GM12878 (cell line): ENCODE data around the gene DPP9. TPM values are rescaled to one million over a fixed set of nuclear protein-coding genes. Genes with fewer than 3 reads are reported as not detected.
"Not testable (repeated sequence)": the region's sequence is repeated elsewhere in the genome, so short reads cannot be mapped to it uniquely, and the experiment has no call there.

Source experiments
- ATAC-seq: fragments of 200-7000 bp; cut with Tn5 transposase; 3 replicates; pipeline ENCODE4 v1.9.1; 2020; ENCODE audit warnings: mild to moderate bottlenecking, moderate library complexity
- BruUV-seq: library from RNA; stranded (reverse); fragments of 400-500 nt; replicated peaks from 2 replicates; lab custom pipeline; 2021; lab: Mats Ljungman, UMichigan
- CTCF ChIA-PET: fragments of 300-600 bp; sonication (Branson Sonifier 250); formaldehyde crosslinking; extraction: SDS; loops from one replicate; lab custom pipeline; 2021; ENCODE audit warnings: inconsistent platforms; lab: Yijun Ruan, JAX
- POLR2A ChIA-PET: fragments of 350-600 bp; formaldehyde crosslinking; extraction: SDS; loops from one replicate; lab custom pipeline; 2021; ENCODE audit warnings: inconsistent platforms; lab: Charles Lee
- RAD21 ChIA-PET: fragments of 300-600 bp; sonication (Branson Sonifier 250); formaldehyde crosslinking; loops from one replicate; lab custom pipeline; 2023; ENCODE audit warnings: antibody characterized with exemption; ENCODE audit not compliant: unreplicated experiment; lab: Charles Lee
- SMC1A ChIA-PET: fragments of 300-600 bp; sonication (Branson Sonifier 250); formaldehyde crosslinking; loops from one replicate; lab custom pipeline; 2023; ENCODE audit not compliant: unreplicated experiment, uncharacterized antibody; lab: Charles Lee
- DNase-seq: peaks from one replicate; pipeline ENCODE4 v3.0.0-alpha.2; 2011; ENCODE audit warnings: low read depth, low spot score
- FAIRE-seq: peaks from 3 replicates; lab custom pipeline; 2011; peaks lifted over from hg19 to GRCh38; lab: Jason Lieb, UNC
- H2AFZ ChIP-seq: 2 replicates; pipeline ENCODE4 v1.6.0; 2011; ENCODE audit warnings: low read depth, low read length, control low read depth; ENCODE audit not compliant: control insufficient read depth
- H3K27ac ChIP-seq: 2 replicates; pipeline ENCODE4 v1.5.1; 2011; ENCODE audit warnings: control low read depth; ENCODE audit not compliant: control insufficient read depth, insufficient read depth
- H3K27me3 ChIP-seq, 2 experiments: replicated peaks in 1 of 2; 2 replicates each; pipeline versions ENCODE4 v1.6.0 to v1.6.1; 2011; ENCODE audit warnings: low read length in 1 of 2; ENCODE audit not compliant: control insufficient read depth in 2 of 2, insufficient read depth in 2 of 2
- H3K36me3 ChIP-seq, 2 experiments: 2 replicates each; pipeline ENCODE4 v1.5.1; 2011; ENCODE audit warnings: low read length in 1 of 2; ENCODE audit not compliant: control insufficient read depth in 2 of 2, insufficient read depth in 2 of 2
- H3K4me1 ChIP-seq: 2 replicates; pipeline ENCODE4 v1.6.1; 2011; ENCODE audit warnings: mild to moderate bottlenecking, low read length, moderate library complexity, mixed read lengths; ENCODE audit not compliant: control insufficient read depth, insufficient read depth
- H3K4me2 ChIP-seq: 2 replicates; pipeline ENCODE4 v1.6.0; 2011; ENCODE audit warnings: control low read depth; ENCODE audit not compliant: control insufficient read depth, insufficient read depth
- H3K4me3 ChIP-seq: fragments of 200-600 bp; sonication (generic); 2 replicates; pipeline ENCODE4 v1.5.1; 2016
- H3K79me2 ChIP-seq: 2 replicates; pipeline ENCODE4 v1.6.0; 2011; ENCODE audit warnings: low read length; ENCODE audit not compliant: control insufficient read depth, insufficient read depth
- H3K9ac ChIP-seq: 2 replicates; pipeline ENCODE4 v1.8.0; 2011; ENCODE audit warnings: low read length, control low read depth, mixed read lengths; ENCODE audit not compliant: control insufficient read depth, insufficient read depth
- H3K9me3 ChIP-seq: replicated peaks from 3 replicates; pipeline ENCODE4 v1.5.1; 2011; ENCODE audit warnings: mild to moderate bottlenecking, low read length; ENCODE audit not compliant: control insufficient read depth, insufficient read depth
- H4K20me1 ChIP-seq: 2 replicates; pipeline ENCODE4 v1.6.0; 2011; ENCODE audit not compliant: control insufficient read depth, insufficient read depth
- KLF5 ChIP-seq: fragments of 450-650 bp; IDR thresholded peaks from 2 replicates; pipeline ENCODE4 v1.6.1; 2014; ENCODE audit warnings: mild to moderate bottlenecking; ENCODE audit not compliant: partially characterized antibody
- POLR2A ChIP-seq: IDR thresholded peaks from 2 replicates; pipeline ENCODE4 v1.6.1; 2011; ENCODE audit warnings: low read depth, mild to moderate bottlenecking, low read length
- RUNX3 ChIP-seq: IDR thresholded peaks from 2 replicates; pipeline ENCODE4 v1.6.1; 2012; ENCODE audit warnings: low read length, inconsistent platforms
- SPI1 ChIP-seq: IDR thresholded peaks from 2 replicates; pipeline ENCODE4 v1.6.1; 2011; ENCODE audit warnings: low read depth, mild to moderate bottlenecking, low read length, moderate library complexity, borderline replicate concordance; ENCODE audit not compliant: insufficient read depth
- TAF1 ChIP-seq: IDR thresholded peaks from 2 replicates; pipeline ENCODE4 v1.6.1; 2011; ENCODE audit warnings: mild to moderate bottlenecking, low read depth, low read length, borderline replicate concordance
- WGBS: methylation state at CpG from one replicate; pipeline ENCODE4 v1.1.6; 2016; ENCODE audit warnings: low lambda C conversion rate; ENCODE audit not compliant: insufficient replicate concordance, insufficient coverage; ENCODE audit errors: missing lambda C conversion rate; 5-methylcytosine and 5-hydroxymethylcytosine counted together
- in situ Hi-C: fragments of 300-500 bp; cut with MboI; formaldehyde crosslinking; loops from 9 replicates; pipeline ENCODE4 v1.14.3; 2018; ENCODE audit warnings: mixed read lengths
- intact Hi-C: fragments of 100-400 bp; cut with micrococcal nuclease; formaldehyde crosslinking; loops from one replicate; pipeline ENCODE4 v1.14.2; 2022; ENCODE audit not compliant: unreplicated experiment
- polyA plus RNA-seq, 11 experiments: library from polyadenylated mRNA; depleted of rRNA in 4 of 11; unstranded in 6 of 11; stranded (reverse) in 5 of 11; fragments of >200 nt; fragmentation: Nextera tagmentation in 4 of 11; fragmentation: Illumina TruSeq in 1 of 11; extraction: Ambion mirVana in 4 of 11; extraction: Trizol in 1 of 11; gene quantifications; 1 replicate in 1 of 11; 2 replicates in 10 of 11; pipeline versions ENCODE4 v1.2.1 to v1.2.3, GENCODE V29; 2011 to 2016; ENCODE audit warnings: inconsistent platforms in 2 of 11, missing spikeins in 2 of 11, low read depth in 1 of 11
- total RNA-seq, 4 experiments: library from RNA; depleted of rRNA in 3 of 4; stranded (reverse); fragments of >200 nt in 3 of 4; fragmentation: Illumina TruSeq in 1 of 4; extraction: Trizol in 1 of 4; gene quantifications; 2 replicates each; pipeline versions ENCODE4 v1.2.1 to v1.2.3, GENCODE V29; 2013 to 2021

DPP9 gene
- total and polyA plus RNA-seq, 10 of the 15 experiments (the other 5 are each of a cell fraction or from before 2014, with no cell fraction given) = 0.64 to 58.6 (median 27.6) TPM

- H3K9me3 ChIP-seq = no peaks in the 10 kb centered on the region
- DNase-seq (no peak), FAIRE-seq (no peak), ATAC-seq (no peak)
- H3K4me1 ChIP-seq = no peaks in the 10 kb centered on the region
- intact Hi-C loops = no loop called here
- H3K4me3 ChIP-seq = no peak overlapping the region
- SMC1A ChIA-PET = no interaction called here
- in situ Hi-C loops = no loop called here
- POLR2A ChIA-PET = no interaction called here
- RAD21 ChIA-PET = no interaction called here
- H3K4me2 ChIP-seq = no peak overlapping the region
- H3K27me3 ChIP-seq = no peaks in the 10 kb centered on the region
- H3K36me3 ChIP-seq = peaks cover 6 to 15% of the 10 kb centered on the region in 2 experiments; a peak in 3 of 4 replicates
- no TSS peak for BruUV-seq
- H4K20me1 ChIP-seq = no peaks in the 10 kb centered on the region
- no peaks in the 10 kb centered on the region for H3K79me2 ChIP-seq
- no peak overlapping the region for H3K9ac ChIP-seq
- TF ChIP-seq POLR2A = peak; percentile 10; the same call in 1 of the 2 replicates
- no peak for TF ChIP-seq KLF5
- H3K27ac ChIP-seq = no peak overlapping the region
- H2AFZ ChIP-seq = no peak overlapping the region
- WGBS = 94% methylated on average over 28 of the region's 28 CpGs
- CTCF ChIA-PET = no interaction called here
Measured at GRCh38 chr19:4684312-4685095, 39.1 kb downstream of the DPP9 start.

DNA sequence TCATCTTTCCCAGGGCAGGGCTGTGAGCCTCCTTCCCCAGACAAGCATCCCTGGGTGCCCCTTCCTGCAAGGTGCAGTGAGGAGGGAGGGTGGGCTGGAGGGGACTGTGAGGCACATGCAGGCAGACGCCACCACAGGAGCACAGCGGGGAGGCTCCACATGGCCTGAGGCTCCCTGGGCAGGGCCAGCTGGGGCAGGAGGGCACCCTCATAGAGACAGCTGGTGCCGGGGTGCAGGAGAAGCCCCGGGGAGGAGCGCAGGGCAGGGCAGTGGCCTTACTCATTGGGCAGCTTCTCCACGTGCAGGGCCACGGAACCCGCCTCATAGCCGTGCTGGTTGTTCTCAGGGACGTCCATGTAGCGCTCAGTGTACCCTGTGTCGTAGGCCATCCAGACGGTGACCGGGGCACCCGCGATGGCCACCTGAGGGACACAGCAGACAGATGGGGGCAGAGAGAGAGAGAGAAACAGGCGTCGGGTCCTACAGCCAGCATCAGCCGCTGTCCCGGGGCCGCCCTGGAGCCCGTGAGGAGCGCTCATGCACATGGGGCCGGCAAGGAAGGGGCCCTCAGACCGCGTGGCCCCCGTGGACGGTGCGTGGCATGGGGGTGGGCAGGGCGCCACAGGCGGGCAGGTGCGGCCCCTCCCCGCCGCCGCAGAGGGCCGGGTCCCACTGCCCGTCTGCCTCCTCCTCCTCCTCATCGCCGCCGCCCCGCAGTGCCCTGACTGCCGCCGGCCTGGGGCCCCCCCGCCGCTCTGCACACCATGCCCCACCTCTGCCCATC lies 41.0 kb downstream of the DPP9 start:
- no peaks in the 10 kb centered on the region for H3K27me3 ChIP-seq
- H3K4me3 ChIP-seq = no peak overlapping the region
- no peak for ATAC-seq
- RAD21 ChIA-PET = no interaction called here
- intact Hi-C loops = no loop called here
- no peak overlapping the region for H3K9ac ChIP-seq
- TF ChIP-seq RUNX3 = no peak
- no peak for TF ChIP-seq SPI1
- peak; percentile 8; the same call in 1 of the 2 replicates for TF ChIP-seq POLR2A
- TF ChIP-seq TAF1 = no peak
- FAIRE-seq = no peak
- in situ Hi-C loops = no loop called here
- WGBS = 98% methylated on average over 34 of the region's 45 CpGs
- BruUV-seq = no TSS peak
- no peak overlapping the region for H2AFZ ChIP-seq
- H3K4me1 ChIP-seq = no peaks in the 10 kb centered on the region
- POLR2A ChIA-PET = no interaction called here
- SMC1A ChIA-PET = no interaction called here
- CTCF ChIA-PET = no interaction called here
- no peak for DNase-seq
- no peaks in the 10 kb centered on the region for H3K79me2 ChIP-seq
- peaks cover 2 to 6% of the 10 kb centered on the region in 2 experiments; a peak in 3 of 4 replicates for H3K36me3 ChIP-seq
- no peaks in the 10 kb centered on the region for H4K20me1 ChIP-seq
- H3K9me3 ChIP-seq = no peaks in the 10 kb centered on the region
- no peak overlapping the region for H3K27ac ChIP-seq
- no peak overlapping the region for H3K4me2 ChIP-seq

- intact Hi-C loops, H3K4me3 ChIP-seq, H3K9me3 ChIP-seq, SMC1A ChIA-PET, FAIRE-seq, H3K9ac ChIP-seq, H3K27ac ChIP-seq, CTCF ChIA-PET, H3K27me3 ChIP-seq, DNase-seq, ATAC-seq, H3K4me2 ChIP-seq, H4K20me1 ChIP-seq, BruUV-seq, in situ Hi-C loops, H3K4me1 ChIP-seq, H3K79me2 ChIP-seq, H2AFZ ChIP-seq: not testable (repeated sequence)
- ChIA-PET RAD21 (interaction anchor here (0.6 kb wide), 1 partner anchor 359 kb away, joined by 3 read pairs; no protein-coding TSS in a partner anchor), POLR2A (interaction anchor here (0.6 to 0.7 kb wide), 2 partner anchors 19 to 41 kb away, joined by 3 to 5 read pairs; no protein-coding TSS in a partner anchor)
- peaks cover 2 to 12% of the 10 kb centered on the region in 2 experiments for H3K36me3 ChIP-seq
- 97% methylated on average over 7 of the region's 7 CpGs for WGBS
Measured at GRCh38 chr19:4680021-4680420, 43.6 kb downstream of the DPP9 start.
